ENCODE data around the gene STARD13.

GRCh38 chr13:33292712-33293111, 7.2 kb upstream of the STARD13 start:
- no peak for TF ChIP-seq GATA2 (IDR thresholded peaks at IDR 0.05; ENCODE audit: low read depth, low read length)
- TF ChIP-seq GATA3 (IDR thresholded peaks at IDR 0.05; ENCODE audit: low read depth, low read length): no peak
